Liver (tissue), 3 donors: ENCODE data around the gene SIM2.
A peak's percentile ranks its signal among the peaks of the same experiment; 100 is the strongest.

Experiments
- ATF3 ChIP-seq: IDR thresholded peaks from 2 replicates; pipeline ENCODE4 v1.6.1; 2016; ENCODE audit warnings: antibody characterized with exemption
- CTCF ChIP-seq: fragments of 150-350 bp; IDR thresholded peaks from 2 replicates; pipeline ENCODE4 v1.5.1; 2017; ENCODE audit warnings: improper control_type of control experiment, low read depth, low read length; ENCODE audit not compliant: missing input control
- EGR1 ChIP-seq, 2 donors: IDR thresholded peaks; 2 replicates each; pipeline ENCODE4 v1.6.1; 2016 to 2018; ENCODE audit warnings: antibody characterized with exemption in 2 of 2, low read depth in 2 of 2
- FOXA1 ChIP-seq: IDR thresholded peaks from 2 replicates; pipeline ENCODE4 v1.6.1; 2016; ENCODE audit warnings: antibody characterized with exemption
- GABPA ChIP-seq, 2 donors: IDR thresholded peaks in 1 of 2; conservative IDR thresholded peaks in 1 of 2; 2 replicates each; pipeline ENCODE4 v1.6.1; 2016; ENCODE audit warnings: antibody characterized with exemption in 2 of 2, mild to moderate bottlenecking in 1 of 2, moderate library complexity in 1 of 2
- HNF4A ChIP-seq, 2 donors: conservative IDR thresholded peaks; 2 replicates each; pipeline ENCODE4 v1.6.1; 2016; ENCODE audit warnings: antibody characterized with exemption in 2 of 2, mild to moderate bottlenecking in 2 of 2
- JUND ChIP-seq, 2 donors: IDR thresholded peaks; 2 replicates each; pipeline ENCODE4 v1.6.1; 2016; ENCODE audit warnings: antibody characterized with exemption in 2 of 2
- RAD21 ChIP-seq, 2 donors: IDR thresholded peaks; 2 replicates each; pipeline ENCODE4 v1.6.1; 2016; ENCODE audit warnings: antibody characterized with exemption in 2 of 2, mild to moderate bottlenecking in 2 of 2
- REST ChIP-seq: IDR thresholded peaks from 2 replicates; pipeline ENCODE4 v1.6.1; 2016; ENCODE audit warnings: antibody characterized with exemption, mild to moderate bottlenecking
- RXRA ChIP-seq, 2 donors: IDR thresholded peaks; 2 replicates each; pipeline ENCODE4 v1.6.1; 2017 to 2018; ENCODE audit warnings: antibody characterized with exemption in 2 of 2, mild to moderate bottlenecking in 1 of 2
- TAF1 ChIP-seq: conservative IDR thresholded peaks from 2 replicates; pipeline ENCODE4 v1.6.1; 2016; ENCODE audit warnings: antibody characterized with exemption, mild to moderate bottlenecking
- YY1 ChIP-seq: IDR thresholded peaks from 2 replicates; pipeline ENCODE4 v1.6.1; 2016; ENCODE audit warnings: antibody characterized with exemption, mild to moderate bottlenecking
- donor health status: healthy.
- donor health status: healthy.

GRCh38 chr21:36773117-36773516 lies 74.2 kb downstream of the SIM2 start:
- TF ChIP-seq CTCF (no peak), RAD21 (IDR thresholded peaks at IDR 0.05) (peak; percentile 51 to 66), REST (no peak), EGR1 (IDR thresholded peaks at IDR 0.05; ENCODE audit: low read depth in 2 of 2) (no peak), GABPA (IDR thresholded peaks at IDR 0.05 in 1 of 2, conservative IDR thresholded peaks at IDR 0.05 in 1 of 2) (no peak), JUND (IDR thresholded peaks at IDR 0.05) (peak in 1 of 2 donors; percentile 54), HNF4A (conservative IDR thresholded peaks at IDR 0.05) (peak; percentile 81 to 86), TAF1 (no peak), YY1 (peak; percentile 95), ATF3 (peak; percentile 40), FOXA1 (no peak), RXRA (IDR thresholded peaks at IDR 0.05) (peak; percentile 72 to 87)
